T-helper 1 cell treated with Interleukin-12 subunit alpha and Interleukin-12 subunit beta and Interleukin-4 antibody, amounts not matched to agents 30 ng/mL and 1 ng/mL, for 36 hours (primary cell): ENCODE measurements around the gene SPECC1L. TPM values are rescaled to one million over a fixed set of nuclear protein-coding genes. Genes with fewer than 3 reads are reported as not detected.

ENCODE experiments used
- intact Hi-C: fragments of 100-400 bp; cut with micrococcal nuclease; formaldehyde crosslinking; loops from one replicate; pipeline ENCODE4 v1.15.1; 2024
- total RNA-seq: library from RNA; stranded (reverse); gene quantifications from 2 replicates; pipeline ENCODE4 v1.2.3, GENCODE V29; 2022

SPECC1L gene
- total RNA-seq, 1 donor from 2014 or later, result 48.9 TPM

DNA sequence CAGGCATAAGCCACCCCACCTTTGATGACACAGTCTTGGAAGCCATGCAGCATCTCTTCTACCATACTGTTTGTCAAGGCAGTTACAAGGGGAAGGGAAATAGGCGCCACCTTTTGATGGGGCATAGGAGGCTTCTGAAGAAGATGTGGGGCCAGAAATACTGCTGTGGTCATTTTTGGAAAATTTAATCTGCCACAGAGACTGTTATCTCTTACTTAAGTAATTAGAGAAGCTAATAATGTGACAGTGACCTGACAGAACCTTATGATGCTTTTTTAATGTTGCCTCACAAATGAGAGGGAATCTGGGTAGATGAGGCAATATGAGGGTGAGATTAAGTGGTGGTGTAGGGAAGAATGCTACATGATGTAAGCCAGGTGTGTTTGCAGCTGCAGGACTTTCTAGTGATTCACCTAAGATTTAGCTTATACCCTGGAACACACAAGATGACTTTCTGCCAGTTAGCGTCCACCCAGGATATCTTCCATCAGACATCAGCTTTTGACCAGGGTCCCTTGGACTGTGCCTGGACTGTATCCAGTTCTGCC lies 122.5 kb downstream of the SPECC1L start:
- intact Hi-C loops, result no loop called here

DNA sequence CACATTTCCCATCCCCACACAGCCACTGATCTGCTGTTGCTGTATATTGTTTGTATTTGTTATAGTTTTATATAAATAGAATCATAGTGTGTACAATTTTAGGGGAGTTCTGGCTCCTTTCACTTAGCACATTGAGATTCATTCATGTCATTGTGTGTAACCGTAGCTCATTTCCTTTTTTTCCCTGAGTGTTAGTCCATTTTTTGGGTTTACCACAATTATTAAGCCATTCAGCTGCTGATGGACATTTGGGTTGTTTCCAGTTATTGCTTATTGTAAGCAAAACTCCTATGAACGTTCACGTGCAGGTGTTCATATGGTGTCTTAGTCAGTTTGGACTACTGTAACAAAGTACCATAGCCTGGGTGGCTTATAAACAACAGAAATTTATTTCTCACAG lies 123.2 kb downstream of the SPECC1L start:
- intact Hi-C loops, result no loop called here

DNA sequence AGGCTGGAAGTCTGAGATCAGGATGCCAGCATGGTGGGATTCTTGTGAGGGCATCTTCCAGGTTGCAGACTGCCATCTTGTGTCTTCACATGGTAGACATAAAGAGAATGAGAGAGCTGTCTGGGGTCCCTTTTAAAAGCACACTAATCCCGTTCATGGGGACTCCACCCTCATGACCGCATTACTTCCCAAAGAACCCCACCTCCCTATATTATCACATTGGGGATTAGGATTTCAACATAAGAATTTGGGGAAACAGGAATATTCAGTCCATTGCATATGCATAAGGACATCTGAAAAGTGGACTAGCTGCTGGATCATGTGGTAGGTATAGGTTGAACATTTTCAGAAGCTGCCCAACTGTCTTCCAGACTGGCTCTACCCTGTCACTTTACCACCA lies 123.6 kb downstream of the SPECC1L start:
- intact Hi-C loops, result no loop called here

DNA sequence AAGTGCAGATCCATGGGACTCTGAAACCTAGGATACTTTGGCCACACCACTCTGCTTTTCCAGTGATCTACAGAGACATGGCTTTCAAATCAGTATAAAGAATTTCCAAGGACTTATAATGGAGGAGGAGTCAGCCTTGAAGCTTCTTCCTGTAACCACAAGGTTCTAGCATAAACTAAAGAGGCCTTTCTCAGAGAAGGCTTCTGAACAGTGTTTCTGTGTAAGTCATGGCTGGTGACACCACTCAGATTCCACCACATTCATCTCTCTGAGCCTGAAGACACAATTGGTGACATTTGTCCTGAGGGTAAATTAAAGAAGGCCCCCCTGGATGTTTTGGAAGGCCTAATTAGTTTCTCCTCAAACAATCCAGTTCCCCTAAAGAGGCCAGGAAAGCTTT lies 127.8 kb downstream of the SPECC1L start:
- intact Hi-C loops, result no loop called here

DNA sequence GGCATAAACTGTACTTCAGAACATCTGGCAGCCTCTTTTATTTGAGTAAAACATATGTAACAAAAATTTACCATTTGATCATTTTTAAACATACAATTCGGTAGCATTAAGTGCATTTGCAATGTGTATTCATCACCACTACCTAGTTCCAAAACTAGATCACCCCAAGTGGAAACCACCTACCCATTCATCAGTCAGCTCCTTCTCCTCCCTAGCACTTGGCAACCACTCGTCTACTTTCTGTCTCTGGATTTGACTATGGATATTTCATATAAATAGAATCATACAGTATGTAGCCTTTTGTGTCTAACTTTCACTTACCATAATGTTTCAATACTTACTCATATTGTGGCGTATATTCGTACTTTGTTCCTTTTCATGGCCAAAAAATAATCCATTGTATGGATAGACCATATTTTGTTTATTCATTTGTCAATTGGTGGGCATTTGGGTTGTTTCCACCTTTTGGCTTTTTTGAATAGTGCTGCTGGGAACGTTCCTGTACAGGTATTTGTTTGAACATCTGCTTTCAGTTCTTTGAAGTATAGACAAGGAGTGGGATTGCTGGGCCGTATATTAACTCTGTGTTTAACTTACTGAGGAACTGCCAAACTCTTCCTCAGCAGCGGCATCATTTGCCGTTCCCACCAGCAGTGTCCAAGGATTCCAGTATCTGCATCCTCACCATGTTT lies 129.5 kb downstream of the SPECC1L start:
- intact Hi-C loops, result no loop called here

DNA sequence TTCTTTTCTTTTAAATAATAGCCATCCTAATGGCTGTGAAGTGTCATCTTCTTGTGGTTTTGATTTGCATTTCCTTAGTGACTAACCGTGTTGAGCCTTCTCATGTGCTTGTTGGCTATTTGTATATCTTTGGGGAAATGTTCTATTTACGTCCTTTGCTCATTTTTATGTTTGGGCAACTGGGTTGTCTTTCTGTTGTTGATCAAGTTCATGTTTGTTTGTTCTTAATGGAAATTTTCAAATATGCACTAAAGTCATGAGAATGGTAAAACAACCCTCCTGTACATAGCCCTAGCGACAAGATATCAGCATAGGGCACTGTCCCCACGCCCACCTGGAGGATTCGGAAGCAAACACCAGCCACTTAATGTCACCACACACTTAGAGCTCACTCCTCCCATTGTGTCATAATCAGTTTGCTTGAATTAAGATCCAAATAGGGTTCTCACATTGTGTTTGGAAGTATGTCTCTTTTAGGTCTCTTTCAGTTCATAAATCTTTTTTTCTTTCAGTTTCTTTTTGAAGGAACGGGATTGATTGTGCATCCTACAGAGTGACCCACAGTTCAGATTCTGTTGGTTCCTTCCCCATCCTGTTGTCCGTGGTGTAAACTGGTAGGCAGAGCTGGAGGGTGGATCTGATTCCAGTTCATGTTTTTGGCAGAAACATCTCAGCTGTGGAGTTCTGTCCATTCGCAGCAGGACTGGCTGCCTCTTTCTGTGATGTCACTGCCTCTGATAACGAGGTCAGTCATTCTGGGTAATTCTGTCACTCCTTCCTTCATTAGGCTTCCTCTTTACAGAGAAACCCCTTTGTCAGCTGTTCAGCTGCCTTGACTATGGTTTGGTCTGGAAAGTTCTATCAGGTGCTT lies 130.3 kb downstream of the SPECC1L start:
- intact Hi-C loops, result no loop called here

DNA sequence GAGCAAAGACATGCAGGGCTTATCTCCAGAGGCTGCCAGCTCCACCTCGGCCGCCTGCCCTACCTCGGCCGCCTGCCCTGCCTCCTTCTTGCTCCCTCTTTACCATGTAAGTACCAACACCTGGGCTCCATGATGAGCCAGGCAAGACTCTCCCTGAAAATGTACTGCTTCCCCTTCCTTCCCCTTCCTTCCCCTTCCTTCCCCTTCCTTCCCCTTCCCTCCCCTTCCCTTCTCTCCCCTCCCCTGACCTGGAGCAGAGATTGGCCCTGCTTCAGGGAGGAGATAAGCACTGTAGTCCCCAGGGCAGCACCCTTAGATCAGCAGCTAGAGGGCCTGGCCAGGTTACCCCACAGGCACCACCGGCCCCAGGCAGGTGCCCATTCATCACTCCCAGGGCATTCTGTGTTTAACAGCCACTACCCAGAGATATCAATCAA lies 131.3 kb downstream of the SPECC1L start:
- intact Hi-C loops, result no loop called here

DNA sequence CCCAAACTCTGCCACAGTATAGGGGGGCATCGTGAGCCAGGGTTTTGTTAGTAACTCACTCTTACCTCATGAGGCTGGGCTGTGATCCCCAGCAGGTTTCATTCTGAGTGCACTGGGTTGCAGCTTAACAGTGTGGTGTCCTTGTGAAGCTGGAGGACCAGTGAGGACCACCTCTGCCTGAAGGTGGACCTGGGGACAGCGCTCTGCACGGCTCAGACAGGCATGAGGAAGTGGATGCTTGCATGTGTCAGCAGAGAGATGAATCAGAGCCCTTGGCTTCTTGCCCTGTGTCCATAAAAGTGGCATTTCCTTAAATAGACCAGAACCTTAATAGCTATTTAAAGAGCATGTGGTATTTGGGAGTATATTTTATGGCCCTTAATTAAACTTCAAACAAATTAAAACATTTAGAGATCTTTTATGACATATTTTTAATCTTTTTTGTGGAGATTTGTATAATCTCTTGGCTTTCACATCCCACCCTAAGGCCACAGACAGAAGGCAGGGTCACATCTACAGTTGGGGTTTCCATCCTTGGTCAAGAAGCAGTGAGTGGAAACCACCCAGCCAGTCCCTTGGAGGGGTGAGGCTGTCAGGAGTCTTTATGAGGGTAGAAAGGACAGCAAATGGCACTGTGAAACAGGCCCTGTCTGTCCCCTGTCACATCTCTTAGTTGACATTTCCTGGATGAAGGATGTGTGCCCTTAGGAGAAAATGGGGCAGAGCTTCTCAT lies 132.0 kb downstream of the SPECC1L start:
- intact Hi-C loops, result no loop called here

DNA sequence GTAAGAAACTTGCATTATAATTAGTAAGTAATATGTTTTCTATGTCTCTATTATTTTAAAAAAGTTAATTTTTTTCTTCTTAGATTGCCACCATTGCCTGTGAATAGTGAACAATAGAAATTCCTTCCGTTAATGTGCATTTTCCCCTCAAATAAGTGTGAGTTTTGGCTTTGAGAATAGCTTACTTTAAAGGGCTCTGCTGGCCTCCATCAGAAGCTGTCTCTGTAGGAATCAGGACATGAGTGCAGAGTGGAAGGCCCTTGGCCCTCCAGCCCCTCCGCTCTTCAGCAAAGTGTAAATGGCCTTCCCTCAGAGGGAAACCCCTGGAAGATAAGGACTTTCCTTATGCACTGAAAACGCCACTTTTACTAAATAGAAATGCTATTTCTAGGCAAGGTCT lies 132.7 kb downstream of the SPECC1L start:
- intact Hi-C loops, result no loop called here

DNA sequence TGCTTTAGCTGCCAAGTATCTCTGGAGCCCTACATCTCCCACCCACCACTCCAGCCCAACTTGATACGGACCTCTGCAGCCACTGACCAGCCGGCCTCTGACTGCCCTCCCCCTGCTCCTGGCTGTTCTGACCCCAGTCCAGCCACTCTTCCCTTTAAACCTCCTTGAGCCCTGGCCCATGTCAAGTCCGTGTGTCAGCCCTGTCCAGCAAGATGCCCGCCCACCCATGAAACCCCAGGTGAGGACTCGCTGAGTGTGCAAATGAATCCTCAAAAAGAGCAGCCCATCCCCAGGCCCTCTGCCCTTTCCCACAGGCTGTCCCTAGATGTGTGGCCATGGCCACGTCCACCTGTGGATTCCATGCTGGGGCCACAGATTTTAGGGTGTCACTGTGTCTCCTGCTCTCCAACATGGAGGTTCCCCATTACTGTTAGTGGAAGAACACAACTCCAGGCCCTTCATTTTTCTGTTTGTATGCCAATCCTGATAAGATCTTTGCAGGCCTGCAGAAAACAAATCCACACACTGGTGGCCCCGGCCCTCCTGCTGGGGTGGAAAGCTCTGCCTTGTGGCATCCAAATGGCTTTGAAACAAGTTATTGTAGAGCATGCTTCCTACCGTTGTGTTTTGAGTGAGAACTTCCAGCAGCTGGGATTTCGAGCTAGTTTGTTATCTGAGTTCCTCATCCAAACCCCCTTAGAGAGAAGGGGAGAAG lies 134.1 kb downstream of the SPECC1L start:
- intact Hi-C loops, result no loop called here

DNA sequence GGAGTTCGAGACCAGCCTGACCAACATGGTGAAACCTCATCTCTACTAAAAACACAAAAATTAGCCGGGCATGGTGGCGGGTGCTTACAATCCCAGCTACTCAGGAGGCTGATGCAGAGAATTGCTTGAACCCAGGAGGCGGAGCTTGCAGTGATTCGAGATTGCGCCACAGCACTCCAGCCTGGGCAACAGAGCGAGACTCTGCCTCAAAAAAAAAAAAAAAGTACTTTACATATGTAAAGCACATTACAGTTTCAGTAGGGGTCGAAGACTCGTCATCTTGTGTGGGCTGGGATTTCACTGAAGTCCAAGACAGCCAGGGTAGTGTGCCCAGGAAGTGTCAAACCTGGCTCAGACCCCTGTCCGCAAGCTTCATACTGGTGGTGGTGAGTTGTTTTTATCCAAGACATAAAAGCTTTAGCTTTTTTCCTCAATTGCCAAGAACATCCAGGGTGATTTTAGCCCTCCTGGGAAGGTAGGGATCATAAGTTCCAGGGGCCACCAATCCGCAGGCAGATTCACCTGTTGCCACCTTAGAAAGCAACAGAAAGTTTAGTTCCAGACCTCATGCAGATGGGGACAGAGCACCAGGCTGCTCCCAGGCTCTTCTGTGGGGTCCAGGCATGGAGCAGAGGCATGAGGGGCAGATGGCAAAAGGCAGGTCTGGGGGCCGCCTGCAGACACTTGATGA lies 135.1 kb downstream of the SPECC1L start:
- intact Hi-C loops, result no loop called here

DNA sequence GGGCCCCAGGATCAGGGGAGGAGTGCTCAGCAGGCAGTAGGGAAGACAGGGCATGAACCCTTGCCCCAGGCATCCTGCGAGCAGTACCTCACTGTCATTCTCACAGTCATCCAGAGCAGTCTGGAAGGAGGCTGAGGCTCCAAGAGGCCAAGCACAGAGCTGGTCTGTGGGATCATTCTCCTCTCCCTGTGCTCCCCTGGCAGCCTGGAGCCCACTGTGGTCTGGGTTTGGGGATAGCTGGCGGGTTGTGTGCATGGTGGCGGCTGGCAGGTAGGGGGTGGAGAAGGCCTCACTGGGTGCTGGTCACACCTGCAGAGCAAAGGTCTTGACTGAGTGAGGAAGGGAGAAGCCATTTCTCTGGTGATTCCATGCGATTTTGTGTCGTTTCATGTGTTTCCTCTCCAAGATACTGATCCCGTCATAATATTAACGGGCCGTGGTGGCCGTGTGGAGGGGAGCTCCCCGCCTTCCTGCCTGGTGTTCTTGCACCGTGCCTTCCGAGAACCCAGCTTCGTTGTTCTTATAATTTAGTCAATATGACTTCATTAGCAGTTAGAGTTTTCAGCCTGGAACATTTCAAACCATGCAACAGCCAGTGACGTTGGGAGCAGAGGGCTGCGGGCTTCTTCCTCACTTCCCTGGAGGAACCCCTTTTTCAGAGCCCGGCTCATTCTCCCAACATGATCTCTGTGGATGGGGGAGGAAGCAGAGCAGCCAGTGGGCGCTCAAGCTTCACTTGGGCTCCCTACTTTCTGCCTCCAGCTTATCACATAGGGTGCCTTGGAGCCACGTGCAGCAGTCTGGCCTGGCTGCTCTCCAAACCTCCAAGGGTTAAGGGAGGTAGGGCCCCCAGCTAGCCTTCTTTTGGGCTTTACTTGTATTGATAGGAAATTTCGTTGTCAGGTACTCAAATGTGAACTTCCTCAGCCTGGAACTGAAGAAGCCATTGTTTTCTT lies 136.0 kb downstream of the SPECC1L start:
- intact Hi-C loops, result no loop called here

DNA sequence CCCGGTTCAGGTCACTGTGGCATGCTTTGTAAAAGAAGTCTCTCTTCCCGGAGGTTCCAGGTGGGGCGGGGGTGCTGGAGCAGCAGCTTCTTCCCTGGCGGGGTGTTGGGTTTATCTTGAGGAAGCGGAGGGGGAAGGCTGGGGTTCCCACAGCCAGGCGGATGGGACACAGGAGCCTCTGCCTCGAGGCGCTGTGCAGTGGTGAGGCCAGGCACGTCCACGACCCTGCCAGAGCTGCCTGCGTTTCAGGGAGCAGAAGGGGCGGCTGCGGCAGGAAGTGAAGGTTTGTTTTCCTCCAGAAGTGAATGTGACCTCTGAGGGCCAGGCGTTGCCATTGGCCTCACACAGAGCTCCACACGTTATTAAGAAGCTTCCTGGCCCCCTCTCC lies 136.6 kb downstream of the SPECC1L start:
- intact Hi-C loops, result no loop called here

DNA sequence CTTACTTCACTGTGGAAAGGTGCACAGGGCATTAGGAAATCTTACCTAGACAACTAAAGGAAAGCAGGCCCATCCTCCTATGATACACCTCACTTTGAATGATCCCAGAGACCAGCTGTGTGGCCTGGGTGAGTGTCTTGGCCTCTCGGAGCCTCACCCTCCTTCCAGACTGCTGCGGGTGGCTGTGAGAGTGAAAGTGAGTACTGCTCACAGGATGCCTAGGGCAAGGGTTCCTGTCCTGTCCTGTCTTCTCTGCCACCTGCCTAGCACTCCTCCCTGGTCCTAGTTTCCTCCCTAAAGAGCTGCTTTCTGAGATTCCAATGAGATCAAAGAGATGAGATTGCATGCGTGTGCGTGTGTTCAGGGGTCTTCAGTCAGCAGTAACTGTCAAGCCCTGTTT lies 137.3 kb downstream of the SPECC1L start:
- intact Hi-C loops, result no loop called here

DNA sequence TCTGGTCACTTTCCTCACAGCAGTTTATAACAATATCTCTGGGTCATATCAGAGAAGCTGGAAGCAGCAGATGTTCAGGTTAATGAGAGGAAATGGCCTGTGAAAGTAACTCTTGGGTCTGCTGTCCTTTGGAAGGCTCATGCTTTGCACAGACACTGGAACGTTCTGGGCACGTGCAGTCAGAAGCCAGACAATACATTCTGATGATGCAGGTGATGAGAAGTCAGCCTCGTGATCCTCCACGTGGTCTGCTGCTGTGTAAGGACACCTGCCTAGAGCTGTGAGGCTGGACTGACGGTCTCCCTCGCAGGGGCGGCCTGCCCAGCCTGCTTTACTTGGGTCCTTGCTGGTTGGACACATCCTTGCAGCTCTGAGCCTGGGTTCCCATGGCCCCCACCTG lies 138.0 kb downstream of the SPECC1L start:
- intact Hi-C loops, result no loop called here

DNA sequence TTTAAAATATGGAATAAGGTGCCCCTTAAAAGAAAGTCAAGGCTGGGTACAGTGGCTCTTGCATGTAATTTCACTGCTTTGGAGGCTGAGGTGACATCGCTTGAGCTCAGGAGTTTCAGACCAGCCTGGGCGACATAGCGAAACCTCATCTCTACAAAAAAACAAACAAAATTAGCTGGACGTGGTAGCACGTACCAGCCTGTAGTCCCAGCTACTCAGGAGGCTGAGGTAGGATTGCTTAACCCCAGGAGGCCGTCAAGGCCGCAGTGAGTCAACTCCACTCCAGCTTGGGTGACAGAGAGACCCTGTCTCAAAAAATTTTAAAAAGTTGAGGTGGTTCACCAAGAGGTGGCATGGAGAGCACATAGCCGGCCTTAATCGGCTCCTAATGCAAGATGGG lies 139.1 kb downstream of the SPECC1L start:
- intact Hi-C loops, result no loop called here

DNA sequence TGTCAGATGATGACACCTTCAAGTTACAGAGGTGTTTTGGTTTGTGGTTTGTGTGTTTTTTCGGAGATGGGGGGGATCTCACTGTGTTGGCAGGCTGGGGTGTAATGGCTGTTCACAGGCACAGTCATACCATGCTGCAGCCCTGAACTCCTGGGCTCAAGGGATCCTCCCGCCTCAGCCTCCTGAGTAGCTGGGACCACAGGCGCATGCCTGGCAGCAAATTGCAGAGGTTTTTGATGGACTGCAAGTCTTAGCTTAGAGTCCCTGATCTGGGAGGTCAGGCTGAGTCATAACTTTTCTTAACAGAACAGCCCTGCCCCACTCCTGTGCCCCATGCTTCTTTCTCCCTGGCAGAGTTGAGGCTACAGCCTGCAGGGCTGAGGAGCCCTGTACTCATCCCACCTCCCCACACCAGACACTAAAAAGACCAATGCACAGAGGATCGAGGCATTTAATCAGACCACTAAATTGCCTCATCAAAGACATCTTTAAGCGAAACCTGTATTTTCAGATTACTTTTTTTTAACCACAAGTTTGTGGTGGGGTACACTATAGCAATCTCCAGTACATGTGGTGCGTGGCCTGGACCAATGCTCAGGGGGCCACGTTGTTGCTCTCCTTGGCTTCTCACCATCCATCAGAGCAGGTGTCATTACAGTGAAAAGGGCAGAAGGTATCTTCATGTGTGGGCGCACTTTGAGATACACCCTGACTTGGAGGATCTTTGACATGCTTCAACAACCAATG lies 139.7 kb downstream of the SPECC1L start:
- intact Hi-C loops, result no loop called here

DNA sequence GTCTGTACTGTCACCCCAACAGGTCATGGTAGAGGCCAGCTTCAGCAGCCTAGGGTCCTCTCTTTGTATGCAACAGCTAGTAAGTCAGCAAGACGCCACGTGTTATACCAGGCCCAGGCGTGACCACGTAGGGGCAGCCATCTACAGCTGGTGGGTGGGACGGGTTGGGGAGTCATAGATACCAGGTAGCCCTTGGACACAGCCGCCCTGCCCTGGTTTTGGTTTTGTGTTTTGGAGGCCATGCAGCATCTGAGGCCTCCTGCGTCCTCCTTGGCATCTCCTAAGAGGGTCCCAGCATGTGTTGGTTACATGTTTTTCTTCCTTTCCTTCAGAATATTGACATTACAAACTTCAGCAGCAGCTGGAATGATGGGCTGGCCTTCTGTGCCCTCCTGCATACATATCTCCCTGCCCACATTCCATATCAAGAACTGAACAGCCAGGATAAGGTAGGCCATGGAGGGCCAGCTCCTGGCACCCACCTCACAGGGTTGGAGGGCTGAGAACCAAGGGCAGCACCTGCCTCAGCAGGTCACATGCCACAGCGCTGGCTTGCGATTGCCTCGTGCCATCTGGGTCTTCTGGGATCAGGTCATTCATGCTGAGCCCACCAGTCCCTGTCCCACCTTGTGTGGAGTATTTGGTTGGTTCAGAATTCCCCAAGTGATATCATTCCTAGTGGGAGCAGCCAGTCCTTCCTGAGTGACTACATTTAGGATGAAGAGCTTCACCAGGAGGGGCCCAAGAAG lies 140.8 kb downstream of the SPECC1L start:
- intact Hi-C loops, result no loop called here
